ENCODE measurements around the gene TNF.

Gene TNF

GRCh38 chr6:31575335-31575901 lies at the start of gene TNF:
Gene TNF (plus strand): TSS chr6:31575565. CDS start chr6:31575742, 177 bp downstream.
- no peaks in the 10 kb centered on the region for H3K9me3 Mint-ChIP-seq
- peak; percentile 84 for DNase-seq (ENCODE audit: low spot score)
- H3K4me1 Mint-ChIP-seq (ENCODE audit: low read depth), result peaks cover 84% of the 10 kb centered on the region
- H3K27me3 Mint-ChIP-seq (ENCODE audit: low read depth), result peaks cover 9% of the 10 kb centered on the region
- H3K27ac Mint-ChIP-seq, result peak within 1 kb of the TSS; percentile 87
- H3K36me3 Mint-ChIP-seq (ENCODE audit: low read depth), result peaks cover 48% of the 10 kb centered on the region
- peak within 1 kb of the TSS; percentile 94 for H3K4me3 Mint-ChIP-seq

- no peak overlapping the region for H3K27ac Mint-ChIP-seq
- H3K27me3 Mint-ChIP-seq (ENCODE audit: low read depth), result peaks cover 20% of the 10 kb centered on the region
- no peaks in the 10 kb centered on the region for H3K4me1 Mint-ChIP-seq (ENCODE audit: low read depth)
- peaks cover 13% of the 10 kb centered on the region for H3K36me3 Mint-ChIP-seq (ENCODE audit: low read depth)
- H3K4me3 Mint-ChIP-seq, result no peak overlapping the region
- H3K9me3 Mint-ChIP-seq, result no peaks in the 10 kb centered on the region
- DNase-seq (ENCODE audit: low spot score), result no peak
These were observed 49.3 kb upstream of the TNF start for GRCh38 chr6:31525932-31526591.

GRCh38 chr6:31528307-31528777 lies 47.0 kb upstream of the TNF start:
- H3K27ac Mint-ChIP-seq, result no peak overlapping the region
- H3K4me1 Mint-ChIP-seq (ENCODE audit: low read depth), result peaks cover 4% of the 10 kb centered on the region
- DNase-seq (ENCODE audit: low spot score), result no peak
- no peak overlapping the region for H3K4me3 Mint-ChIP-seq
- peaks cover 34% of the 10 kb centered on the region for H3K36me3 Mint-ChIP-seq (ENCODE audit: low read depth)
- no peaks in the 10 kb centered on the region for H3K27me3 Mint-ChIP-seq (ENCODE audit: low read depth)
- no peaks in the 10 kb centered on the region for H3K9me3 Mint-ChIP-seq

DNA sequence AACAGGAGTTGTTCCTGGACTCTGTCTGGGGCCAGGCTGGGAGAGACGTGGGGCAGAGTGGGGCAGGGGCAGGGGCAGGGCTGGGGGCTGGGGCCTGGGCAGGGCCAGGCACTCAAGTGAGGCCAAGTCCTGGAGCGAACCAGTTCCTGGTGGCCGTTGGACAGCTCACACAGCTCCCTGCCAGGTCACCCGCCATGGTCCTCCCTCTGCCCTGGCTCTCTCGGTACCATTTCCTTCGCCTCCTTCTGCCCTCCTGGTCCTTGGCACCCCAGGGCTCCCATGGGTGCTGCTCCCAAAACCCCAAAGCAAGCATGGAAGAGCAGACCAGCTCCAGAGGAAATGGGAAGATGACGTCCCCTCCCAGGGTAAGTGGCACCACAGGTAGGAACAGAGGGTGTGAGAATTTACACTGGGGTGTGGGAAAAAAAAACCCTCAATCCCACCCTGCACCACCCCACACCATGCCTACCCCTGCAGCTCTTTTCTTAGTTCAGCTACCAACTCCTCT lies 46.5 kb upstream of the TNF start, which contains the start of gene MCCD1:
Gene MCCD1 (plus strand): TSS at position 142 of the 508 bp plus-strand sequence. CDS start 53 bp downstream, at position 195.
- Mint-ChIP-seq H3K27me3 (ENCODE audit: low read depth) (no peaks in the 10 kb centered on the region), H3K36me3 (ENCODE audit: low read depth) (peaks cover 38% of the 10 kb centered on the region), H3K4me3 (no peak within 1 kb of the TSS), H3K4me1 (ENCODE audit: low read depth) (peaks cover 6% of the 10 kb centered on the region), H3K9me3 (no peaks in the 10 kb centered on the region), H3K27ac (no peak within 1 kb of the TSS)
- DNase-seq (ENCODE audit: low spot score), result no peak

- H3K4me1 Mint-ChIP-seq (ENCODE audit: low read depth), result peaks cover 6% of the 10 kb centered on the region
- no peaks in the 10 kb centered on the region for H3K27me3 Mint-ChIP-seq (ENCODE audit: low read depth)
- H3K36me3 Mint-ChIP-seq (ENCODE audit: low read depth), result peaks cover 43% of the 10 kb centered on the region
- H3K27ac Mint-ChIP-seq, result no peak overlapping the region
- no peak for DNase-seq (ENCODE audit: low spot score)
- H3K4me3 Mint-ChIP-seq, result no peak overlapping the region
- H3K9me3 Mint-ChIP-seq, result no peaks in the 10 kb centered on the region
These were observed 45.8 kb upstream of the TNF start for GRCh38 chr6:31529329-31530150.

DNA sequence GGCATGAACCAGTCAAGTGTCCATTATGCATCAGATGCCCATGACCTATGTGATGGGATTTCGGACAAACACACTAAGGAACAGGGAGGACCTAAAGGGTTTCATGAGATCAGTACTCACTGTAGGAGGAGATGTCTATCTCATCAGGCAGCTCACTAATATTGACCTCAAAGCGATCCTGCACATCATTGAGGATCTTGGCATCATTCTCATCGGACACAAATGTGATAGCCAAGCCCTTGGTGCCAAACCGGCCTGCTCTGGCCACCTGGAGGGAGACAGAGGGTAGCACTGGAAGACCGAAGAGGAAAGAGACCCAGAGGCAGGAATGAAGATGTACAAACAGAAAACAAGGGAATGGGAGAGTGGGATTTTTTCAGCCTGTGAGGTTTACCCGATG lies 44.7 kb upstream of the TNF start:
- no peak overlapping the region for H3K4me3 Mint-ChIP-seq
- DNase-seq (ENCODE audit: low spot score), result no peak
- H3K4me1 Mint-ChIP-seq (ENCODE audit: low read depth), result peaks cover 7% of the 10 kb centered on the region
- H3K27ac Mint-ChIP-seq, result no peak overlapping the region
- no peaks in the 10 kb centered on the region for H3K9me3 Mint-ChIP-seq
- no peaks in the 10 kb centered on the region for H3K27me3 Mint-ChIP-seq (ENCODE audit: low read depth)
- H3K36me3 Mint-ChIP-seq (ENCODE audit: low read depth), result peaks cover 54% of the 10 kb centered on the region

DNA sequence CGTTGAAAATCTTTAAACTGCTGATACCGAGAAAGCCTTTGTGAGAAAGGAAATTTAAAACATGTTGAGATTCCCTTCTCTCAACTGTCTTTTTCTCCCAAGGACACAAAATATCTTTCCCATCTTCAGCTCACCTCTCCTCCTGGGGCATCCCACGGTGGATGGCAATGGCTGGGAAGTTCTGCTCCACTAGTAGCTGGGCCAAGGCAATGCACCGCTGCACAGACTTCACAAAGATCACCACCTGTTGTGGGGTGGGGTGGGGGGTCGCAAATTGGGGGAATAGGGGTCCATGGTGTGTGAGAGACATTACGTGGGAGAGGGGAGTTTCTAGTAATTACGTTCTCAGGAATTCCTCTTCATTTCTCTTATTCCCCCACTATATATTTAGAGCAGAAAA lies 44.2 kb upstream of the TNF start:
- peaks cover 12% of the 10 kb centered on the region for H3K4me1 Mint-ChIP-seq (ENCODE audit: low read depth)
- H3K27ac Mint-ChIP-seq, result no peak overlapping the region
- H3K4me3 Mint-ChIP-seq, result no peak overlapping the region
- peaks cover 59% of the 10 kb centered on the region for H3K36me3 Mint-ChIP-seq (ENCODE audit: low read depth)
- DNase-seq (ENCODE audit: low spot score), result no peak
- no peaks in the 10 kb centered on the region for H3K27me3 Mint-ChIP-seq (ENCODE audit: low read depth)
- no peaks in the 10 kb centered on the region for H3K9me3 Mint-ChIP-seq

GRCh38 chr6:31531771-31532643 lies 43.4 kb upstream of the TNF start:
- peaks cover 15% of the 10 kb centered on the region for H3K4me1 Mint-ChIP-seq (ENCODE audit: low read depth)
- no peaks in the 10 kb centered on the region for H3K27me3 Mint-ChIP-seq (ENCODE audit: low read depth)
- H3K4me3 Mint-ChIP-seq, result no peak overlapping the region
- DNase-seq (ENCODE audit: low spot score), result no peak
- no peaks in the 10 kb centered on the region for H3K9me3 Mint-ChIP-seq
- H3K36me3 Mint-ChIP-seq (ENCODE audit: low read depth), result peaks cover 66% of the 10 kb centered on the region
- no peak overlapping the region for H3K27ac Mint-ChIP-seq

DNA sequence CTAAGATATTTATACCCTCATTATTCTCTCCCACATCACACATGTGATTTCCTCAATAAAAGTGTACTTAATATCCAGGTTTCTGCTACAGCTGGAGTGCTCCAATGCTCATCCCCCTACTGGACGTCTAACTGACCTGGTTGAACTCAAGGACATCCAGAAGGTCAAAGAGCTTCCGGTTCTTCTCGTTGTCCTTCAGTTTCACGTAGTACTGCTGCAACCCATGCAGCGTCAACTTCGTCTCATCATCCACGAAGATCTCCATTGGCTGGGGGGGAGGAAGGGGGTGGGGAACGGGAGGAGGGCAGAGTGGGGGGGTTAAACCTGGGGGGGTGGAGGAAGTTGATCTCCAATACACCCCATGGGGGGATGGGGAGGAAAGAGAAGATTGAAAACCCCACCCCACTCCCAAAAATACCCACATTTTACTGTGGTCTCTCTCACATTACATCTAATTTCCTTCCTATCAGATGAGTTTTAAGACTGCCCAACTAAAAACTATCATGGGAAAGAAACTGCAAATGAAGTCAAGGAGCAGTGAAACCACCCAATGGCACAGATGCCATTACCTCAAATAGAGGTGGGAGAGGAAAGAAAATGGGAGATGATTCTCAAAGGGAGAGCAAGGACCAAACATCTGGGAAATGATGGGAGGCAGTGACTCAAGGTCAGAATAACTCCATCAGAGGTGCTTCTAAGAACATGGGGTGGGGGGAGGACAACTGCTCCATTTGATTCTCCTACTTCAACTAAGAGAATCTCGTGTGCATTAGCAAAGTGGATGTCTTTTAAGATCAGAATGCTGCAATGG lies 42.5 kb upstream of the TNF start:
- H3K27ac Mint-ChIP-seq, result no peak overlapping the region
- H3K9me3 Mint-ChIP-seq, result no peaks in the 10 kb centered on the region
- no peak overlapping the region for H3K4me3 Mint-ChIP-seq
- H3K4me1 Mint-ChIP-seq (ENCODE audit: low read depth), result peaks cover 15% of the 10 kb centered on the region
- peaks cover 71% of the 10 kb centered on the region for H3K36me3 Mint-ChIP-seq (ENCODE audit: low read depth)
- H3K27me3 Mint-ChIP-seq (ENCODE audit: low read depth), result no peaks in the 10 kb centered on the region
- no peak for DNase-seq (ENCODE audit: low spot score)

- H3K27ac Mint-ChIP-seq, result no peak overlapping the region
These were observed 41.9 kb upstream of the TNF start for GRCh38 chr6:31533455-31533841.

GRCh38 chr6:31534011-31534410 lies 41.4 kb upstream of the TNF start:
- Mint-ChIP-seq H3K4me3 (no peak overlapping the region), H3K27ac (no peak overlapping the region), H3K36me3 (ENCODE audit: low read depth) (peaks cover 81% of the 10 kb centered on the region), H3K27me3 (ENCODE audit: low read depth) (no peaks in the 10 kb centered on the region), H3K9me3 (no peaks in the 10 kb centered on the region), H3K4me1 (ENCODE audit: low read depth) (peaks cover 23% of the 10 kb centered on the region)
- DNase-seq (ENCODE audit: low spot score), result no peak

More at GRCh38 chr6:31533455-31533841, 41.9 kb upstream of the TNF start:
- Mint-ChIP-seq H3K36me3 (ENCODE audit: low read depth) (peaks cover 75% of the 10 kb centered on the region), H3K9me3 (no peaks in the 10 kb centered on the region), H3K4me3 (no peak overlapping the region), H3K4me1 (ENCODE audit: low read depth) (peaks cover 18% of the 10 kb centered on the region), H3K27me3 (ENCODE audit: low read depth) (no peaks in the 10 kb centered on the region)
- no peak for DNase-seq (ENCODE audit: low spot score)

DNA sequence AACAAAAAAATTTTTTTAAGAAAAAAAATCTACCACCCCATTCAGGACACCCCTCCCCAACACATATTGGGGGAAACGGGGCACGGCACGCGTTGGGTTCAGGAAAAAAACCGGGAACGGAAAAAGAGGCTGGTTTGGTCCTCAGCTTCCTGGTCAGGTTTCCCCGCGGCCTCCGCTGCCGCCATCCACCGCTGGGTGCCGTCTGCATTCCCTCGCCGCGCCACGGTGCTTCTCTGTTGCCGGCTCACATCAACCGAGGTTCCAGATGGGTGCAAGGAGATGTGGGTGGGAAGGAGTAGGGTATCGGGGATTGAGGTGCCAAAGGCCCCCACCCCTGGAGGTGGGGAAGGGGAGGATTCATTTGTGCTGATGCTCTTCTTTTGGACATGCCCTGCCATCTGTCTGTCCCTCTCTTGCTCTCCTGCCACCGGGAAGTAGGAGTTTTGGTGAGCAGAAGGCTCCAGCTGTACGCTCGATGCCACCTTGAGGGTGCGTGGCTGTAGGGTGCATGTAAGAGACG lies 40.8 kb upstream of the TNF start:
- Mint-ChIP-seq H3K4me1 (ENCODE audit: low read depth) (peaks cover 29% of the 10 kb centered on the region), H3K27ac (no peak overlapping the region), H3K27me3 (ENCODE audit: low read depth) (no peaks in the 10 kb centered on the region), H3K4me3 (no peak overlapping the region), H3K9me3 (no peaks in the 10 kb centered on the region), H3K36me3 (ENCODE audit: low read depth) (peaks cover 85% of the 10 kb centered on the region)
- DNase-seq (ENCODE audit: low spot score), result no peak
